GM18511 (cell line): Measurements from ENCODE around the gene ADAMTSL1.

Experiments used
- ATAC-seq: cut with Tn5 transposase; IDR thresholded peaks from one replicate; pipeline ENCODE4 v1.9.1; 2021; ENCODE audit warnings: mild to moderate bottlenecking, moderate library complexity; ENCODE audit not compliant: unreplicated experiment

ADAMTSL1 gene

GRCh38 chr9:18795947-18796671 is 322.2 kb downstream of the ADAMTSL1 start:
- ATAC-seq: no peak

GRCh38 chr9:18796696-18797270 is 322.8 kb downstream of the ADAMTSL1 start:
- no peak for ATAC-seq

- ATAC-seq: no peak
These were observed 324.2 kb downstream of the ADAMTSL1 start for GRCh38 chr9:18798106-18798505.

GRCh38 chr9:18798508-18799290 is 324.7 kb downstream of the ADAMTSL1 start:
- no peak for ATAC-seq

- ATAC-seq: no peak
These were observed 325.5 kb downstream of the ADAMTSL1 start for GRCh38 chr9:18799428-18799827.

GRCh38 chr9:18800579-18800978 is 326.6 kb downstream of the ADAMTSL1 start:
- no peak for ATAC-seq

GRCh38 chr9:18805386-18805785 is 331.4 kb downstream of the ADAMTSL1 start:
- no peak for ATAC-seq

- no peak for ATAC-seq
These were observed 332.5 kb downstream of the ADAMTSL1 start for GRCh38 chr9:18806232-18807080.

- no peak for ATAC-seq
These were observed 336.6 kb downstream of the ADAMTSL1 start for GRCh38 chr9:18810581-18810980.

GRCh38 chr9:18811171-18811570 is 337.2 kb downstream of the ADAMTSL1 start:
- ATAC-seq: no peak

- no peak for ATAC-seq
These were observed 345.5 kb downstream of the ADAMTSL1 start for GRCh38 chr9:18819418-18819817.

GRCh38 chr9:18820566-18821095 is 346.7 kb downstream of the ADAMTSL1 start:
- no peak for ATAC-seq

GRCh38 chr9:18821788-18822187 is 347.8 kb downstream of the ADAMTSL1 start:
- ATAC-seq: no peak

GRCh38 chr9:18822850-18823249 is 348.9 kb downstream of the ADAMTSL1 start:
- no peak for ATAC-seq

- no peak for ATAC-seq
These were observed 350.2 kb downstream of the ADAMTSL1 start for GRCh38 chr9:18824095-18824666.

- ATAC-seq: no peak
These were observed 351.8 kb downstream of the ADAMTSL1 start for GRCh38 chr9:18825656-18826170.

GRCh38 chr9:18826248-18826647 is 352.3 kb downstream of the ADAMTSL1 start:
- ATAC-seq: no peak

GRCh38 chr9:18829066-18829465 is 355.1 kb downstream of the ADAMTSL1 start:
- no peak for ATAC-seq

GRCh38 chr9:18829873-18830272 is 355.9 kb downstream of the ADAMTSL1 start:
- ATAC-seq: no peak

GRCh38 chr9:18834740-18835361 is 360.9 kb downstream of the ADAMTSL1 start:
- ATAC-seq: peak; percentile 67
